Hair follicle dermal papilla cell (primary cell): ENCODE data around the gene PRPSAP2. TPM values are rescaled to one million over a fixed set of nuclear protein-coding genes. Genes with fewer than 3 reads are reported as not detected.

ENCODE experiments used
- small RNA-seq: library from RNA; depleted of rRNA; stranded (forward); fragments of <200 nt; gene quantifications from one replicate; pipeline ENCODE3, GENCODE V24; 2012
- total RNA-seq: library from RNA; depleted of rRNA; stranded (reverse); fragments of >200 nt; gene quantifications from 2 replicates; pipeline ENCODE4 v1.2.3, GENCODE V29; 2012

PRPSAP2 gene, protein sequence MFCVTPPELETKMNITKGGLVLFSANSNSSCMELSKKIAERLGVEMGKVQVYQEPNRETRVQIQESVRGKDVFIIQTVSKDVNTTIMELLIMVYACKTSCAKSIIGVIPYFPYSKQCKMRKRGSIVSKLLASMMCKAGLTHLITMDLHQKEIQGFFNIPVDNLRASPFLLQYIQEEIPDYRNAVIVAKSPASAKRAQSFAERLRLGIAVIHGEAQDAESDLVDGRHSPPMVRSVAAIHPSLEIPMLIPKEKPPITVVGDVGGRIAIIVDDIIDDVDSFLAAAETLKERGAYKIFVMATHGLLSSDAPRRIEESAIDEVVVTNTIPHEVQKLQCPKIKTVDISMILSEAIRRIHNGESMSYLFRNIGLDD
- total RNA-seq = 18.2 and 21.6 TPM in 2 replicates

DNA sequence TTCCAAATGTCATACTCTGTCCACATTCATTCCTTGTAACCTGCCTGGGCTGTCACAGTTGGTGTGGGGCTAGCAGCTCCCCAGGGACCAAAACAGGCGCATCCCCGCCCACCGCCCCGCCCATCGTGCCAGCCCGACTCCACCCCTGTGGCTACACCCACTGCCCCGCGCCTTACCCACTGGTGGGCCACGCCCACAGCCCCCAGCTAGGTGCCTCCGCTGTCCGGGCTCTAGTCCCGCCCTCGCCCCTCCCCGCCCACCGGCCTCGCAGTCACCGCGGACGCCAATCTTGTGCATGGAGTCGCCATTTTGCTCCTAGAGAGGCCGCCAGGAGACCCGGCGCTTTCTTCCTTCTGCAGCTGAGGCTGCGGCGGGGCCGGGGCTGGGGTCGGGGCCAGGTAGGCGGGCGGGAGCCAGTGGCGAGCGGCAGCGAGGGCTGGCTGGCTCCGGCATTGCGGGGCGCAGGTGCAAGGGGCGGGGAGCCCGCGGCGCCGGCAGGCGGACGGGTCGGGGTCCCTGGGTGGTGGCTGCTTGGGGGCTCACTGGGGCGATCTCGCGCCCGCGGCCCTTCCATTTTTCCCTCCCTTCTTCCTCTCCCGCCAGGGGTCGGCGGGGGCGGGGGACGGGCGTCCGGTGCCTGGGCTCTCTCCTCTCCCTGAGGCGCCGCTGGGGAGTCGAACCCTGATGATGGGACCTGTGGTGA lies at the start of gene PRPSAP2:
Gene PRPSAP2, plus strand, starts transcription at position 268 of the 703 bp plus-strand sequence. CDS start 7,703 bp downstream, outside the sequence.

DNA sequence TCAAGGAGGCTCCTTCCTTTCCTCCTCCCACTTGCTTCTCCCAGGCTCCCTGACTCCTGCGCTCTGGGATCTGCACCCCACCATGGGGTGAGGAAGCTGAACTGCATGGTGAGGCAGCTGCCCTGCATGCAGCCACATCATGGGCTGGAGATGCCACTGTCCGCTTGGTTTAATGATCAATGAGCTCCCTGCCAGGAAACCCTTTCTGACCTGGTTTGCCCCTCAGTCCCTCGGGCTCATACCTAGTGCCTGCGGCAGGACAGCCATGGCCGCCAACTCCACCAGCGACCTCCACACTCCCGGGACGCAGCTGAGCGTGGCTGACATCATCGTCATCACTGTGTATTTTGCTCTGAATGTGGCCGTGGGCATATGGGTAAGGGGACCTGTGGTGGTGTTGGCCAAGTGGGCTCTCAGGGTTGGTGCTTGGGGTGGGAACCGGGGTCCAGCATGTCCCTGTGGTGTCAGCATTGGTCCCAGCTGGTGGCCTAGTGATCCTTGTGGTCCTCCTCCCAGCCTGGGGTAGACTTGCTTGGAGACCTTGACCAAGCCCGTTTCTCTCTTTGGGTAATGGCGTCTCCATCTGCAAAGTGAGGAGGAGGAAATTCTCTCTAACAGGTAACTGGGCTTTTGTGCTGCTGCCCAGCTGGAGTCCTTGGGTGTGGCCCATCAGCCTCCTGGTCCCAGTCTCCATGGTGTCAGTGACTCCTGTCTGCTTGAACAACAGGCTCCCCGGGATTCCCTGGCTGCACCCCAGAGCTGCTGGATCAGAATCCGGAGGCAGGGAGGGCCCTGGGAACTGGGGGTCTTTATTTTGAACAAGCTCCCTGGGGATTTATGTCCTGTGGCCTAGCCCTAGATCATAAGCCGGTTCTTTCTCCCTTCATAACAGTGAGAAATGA lies 94.3 kb downstream of the PRPSAP2 start, which contains the start of gene SLC5A10:
Gene SLC5A10, plus strand, starts transcription at position 225 of the 902 bp plus-strand sequence. Its CDS starts 41 bp downstream, at position 266.

Small RNA genes within 50 kb of the gene (small RNA-seq; reads per million reads assigned to genes)
- gene RF00324 = not detected

Other genes starting within 250 kb of the PRPSAP2 start
- gene TBC1D28, start 213.7 kb upstream of the PRPSAP2 start, total RNA-seq = not detected in 2 replicates
- gene FOXO3B, start 175.8 kb upstream of the PRPSAP2 start, total RNA-seq = 11.0 and 16.8 TPM in 2 replicates
- 0.24 and 0.32 TPM in 2 replicates for gene FBXW10, start 114.1 kb upstream of the PRPSAP2 start, total RNA-seq
- 52.8 and 65.9 TPM in 2 replicates for gene TVP23B, start 76.9 kb upstream of the PRPSAP2 start, total RNA-seq
- gene SLC5A10, start 94.0 kb downstream of the PRPSAP2 start, total RNA-seq = not detected in 2 replicates
- gene FAM83G, start 146.6 kb downstream of the PRPSAP2 start, total RNA-seq = 12.8 and 14.7 TPM in 2 replicates
- 0.32 TPM in 1 of 2 replicates, not detected in the other for gene GRAP, start 188.8 kb downstream of the PRPSAP2 start, total RNA-seq